ENCODE data around the gene SLC39A12. TPM values are rescaled to one million over a fixed set of nuclear protein-coding genes. Genes with fewer than 3 reads are reported as not detected.
"Not testable (repeated sequence)": the region's sequence is repeated elsewhere in the genome, so short reads cannot be mapped to it uniquely, and the experiment has no call there.

Gene SLC39A12
- total RNA-seq, result not detected in 2 replicates
- polyA plus RNA-seq (2012), result not detected

- no peak for DNase-seq (ENCODE audit: low read depth)
Measured at GRCh38 chr10:17951868-17952371, at the start of gene SLC39A12. Gene SLC39A12 (plus strand): TSS chr10:17951918. CDS start chr10:17953277, 1,359 bp downstream.

DNA sequence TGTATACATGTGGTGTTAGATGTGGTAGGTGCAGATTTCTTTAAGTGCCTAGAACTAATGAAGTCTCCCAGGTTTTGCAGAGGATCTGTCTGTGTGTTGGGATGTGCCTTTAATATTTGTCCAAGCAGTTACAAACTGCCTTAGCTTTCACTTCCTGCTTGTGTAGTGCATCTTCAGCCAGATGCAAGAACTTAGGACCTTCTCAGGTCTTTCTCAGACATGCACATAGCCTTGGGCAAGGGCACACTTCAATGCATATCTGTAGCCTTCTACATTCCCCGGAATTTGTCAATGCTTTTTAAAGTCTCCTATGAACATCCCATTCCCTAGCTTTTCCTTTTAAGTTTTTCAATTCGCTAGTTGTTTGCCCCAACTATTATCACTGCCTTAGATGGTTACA is 47.2 kb upstream of the SLC39A12 start:
- no peak for DNase-seq (ENCODE audit: low read depth)

DNA sequence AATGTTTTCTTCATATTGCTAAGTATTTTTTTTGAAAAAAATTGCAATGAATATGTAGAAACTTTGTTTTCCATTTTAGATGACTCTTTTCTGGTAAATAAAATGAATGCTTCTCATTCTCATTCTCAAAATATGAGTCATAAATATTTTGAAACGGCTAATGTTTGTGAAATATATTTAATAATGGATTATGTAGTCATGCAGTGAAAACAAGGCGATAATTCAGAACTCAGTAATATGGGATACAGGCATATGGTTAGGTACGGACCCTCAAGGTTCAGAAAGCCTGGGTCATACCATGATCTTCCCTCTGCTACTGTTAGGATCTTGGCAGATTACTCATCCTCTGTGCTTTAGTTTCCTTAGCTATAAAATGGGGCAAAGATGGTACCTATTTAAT is 46.2 kb upstream of the SLC39A12 start:
- no peak for DNase-seq (ENCODE audit: low read depth)

DNA sequence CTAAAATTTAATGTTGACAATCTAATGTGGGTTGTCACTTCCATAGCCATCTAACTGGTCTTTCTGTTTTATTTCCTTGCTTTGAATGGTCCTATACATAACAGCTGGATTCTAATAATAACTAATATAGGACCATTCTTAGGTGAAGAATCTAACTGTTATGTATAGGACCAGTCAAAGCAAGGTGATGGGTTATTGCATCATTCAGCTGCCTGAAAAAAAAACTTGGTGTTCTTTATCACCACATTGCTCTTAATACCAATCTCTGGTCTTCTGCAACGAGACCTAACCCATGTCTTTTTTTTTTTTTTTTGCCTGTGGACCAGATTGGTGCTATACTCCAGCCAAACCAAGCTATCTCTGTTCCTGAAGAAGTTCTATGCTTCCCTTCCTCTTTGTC is 45.7 kb upstream of the SLC39A12 start:
- no peak for DNase-seq (ENCODE audit: low read depth)

DNA sequence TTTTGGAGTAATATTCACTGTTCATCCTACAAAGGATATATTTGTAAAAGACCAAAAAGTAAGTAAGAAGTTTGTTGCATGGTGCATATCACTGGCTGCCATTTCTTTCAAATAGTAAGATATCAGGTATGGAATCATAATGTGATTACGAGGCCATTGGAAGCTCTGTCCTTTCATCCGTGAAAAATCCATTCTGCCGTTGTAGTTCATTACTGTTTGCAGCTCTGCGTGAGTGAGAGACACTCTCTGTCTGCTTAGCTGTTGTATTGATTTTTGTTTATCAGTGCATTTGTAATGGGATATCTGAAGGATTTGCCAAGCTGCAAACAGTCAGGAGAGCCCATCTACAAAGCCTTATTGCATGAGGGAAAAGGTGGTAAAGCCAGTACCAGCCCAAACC is 44.1 kb upstream of the SLC39A12 start:
- no peak for DNase-seq (ENCODE audit: low read depth)

- DNase-seq (ENCODE audit: low read depth), result peak; percentile 57
Measured at GRCh38 chr10:17910125-17910789, 41.5 kb upstream of the SLC39A12 start.

DNA sequence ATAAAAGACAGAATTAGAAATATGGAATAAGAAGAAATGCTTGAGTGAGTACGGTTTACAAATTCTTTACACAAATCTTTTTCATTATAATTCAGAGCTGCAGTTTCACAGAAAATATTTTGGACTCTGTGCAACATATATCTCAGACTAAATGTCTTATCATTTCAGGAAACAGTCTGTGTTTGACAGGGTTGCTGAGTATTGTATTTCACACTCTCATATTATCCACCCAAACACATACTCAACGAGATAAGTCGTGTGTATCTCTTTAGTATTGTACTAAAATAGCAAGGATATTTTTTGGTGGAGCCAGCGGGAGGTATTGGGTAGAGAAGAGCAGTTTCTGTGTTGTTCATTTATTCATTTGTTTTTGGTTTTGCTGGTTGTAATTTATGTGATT is 39.0 kb upstream of the SLC39A12 start:
- no peak for DNase-seq (ENCODE audit: low read depth)

DNA sequence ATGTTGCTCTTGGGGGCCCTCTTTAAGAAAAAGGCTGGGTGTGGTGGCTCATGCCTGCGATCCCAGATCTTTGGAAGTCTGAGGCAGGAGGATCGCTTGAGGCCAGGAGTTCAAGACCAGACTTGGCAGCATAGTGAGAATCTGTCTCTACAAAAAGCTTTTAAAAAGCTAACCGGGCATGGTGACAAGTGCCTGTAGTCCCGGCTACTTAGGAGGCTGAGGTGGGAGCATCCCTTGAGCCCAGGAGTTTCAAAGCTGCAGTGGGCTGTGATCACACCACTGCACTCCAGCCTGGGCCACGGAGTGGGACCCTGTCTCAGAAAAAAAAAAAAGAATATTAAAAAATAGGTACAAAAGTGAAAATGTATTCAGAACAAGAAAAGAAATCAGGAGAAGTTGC is 38.1 kb upstream of the SLC39A12 start:
- DNase-seq (ENCODE audit: low read depth), result no peak

- no peak for DNase-seq (ENCODE audit: low read depth)
Measured at GRCh38 chr10:17914169-17915045, 37.3 kb upstream of the SLC39A12 start.

DNA sequence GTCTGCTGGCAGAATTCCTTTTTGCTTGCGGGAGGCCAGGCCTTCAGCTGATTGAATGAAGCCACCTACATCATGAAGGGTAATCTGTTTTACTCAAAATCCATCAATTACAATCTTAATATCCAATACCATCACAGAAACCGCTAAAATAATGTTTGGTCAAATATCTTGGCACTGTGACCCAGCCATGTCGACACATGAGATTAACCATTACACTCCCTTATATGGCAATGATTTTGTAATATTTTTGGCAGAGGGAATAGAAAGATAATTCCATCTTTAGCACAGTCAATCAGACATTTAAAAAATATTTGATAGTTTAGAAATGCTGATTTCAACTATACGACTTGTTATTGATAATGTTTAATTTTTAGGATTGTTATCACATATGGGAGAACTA is 36.5 kb upstream of the SLC39A12 start:
- no peak for DNase-seq (ENCODE audit: low read depth)

DNA sequence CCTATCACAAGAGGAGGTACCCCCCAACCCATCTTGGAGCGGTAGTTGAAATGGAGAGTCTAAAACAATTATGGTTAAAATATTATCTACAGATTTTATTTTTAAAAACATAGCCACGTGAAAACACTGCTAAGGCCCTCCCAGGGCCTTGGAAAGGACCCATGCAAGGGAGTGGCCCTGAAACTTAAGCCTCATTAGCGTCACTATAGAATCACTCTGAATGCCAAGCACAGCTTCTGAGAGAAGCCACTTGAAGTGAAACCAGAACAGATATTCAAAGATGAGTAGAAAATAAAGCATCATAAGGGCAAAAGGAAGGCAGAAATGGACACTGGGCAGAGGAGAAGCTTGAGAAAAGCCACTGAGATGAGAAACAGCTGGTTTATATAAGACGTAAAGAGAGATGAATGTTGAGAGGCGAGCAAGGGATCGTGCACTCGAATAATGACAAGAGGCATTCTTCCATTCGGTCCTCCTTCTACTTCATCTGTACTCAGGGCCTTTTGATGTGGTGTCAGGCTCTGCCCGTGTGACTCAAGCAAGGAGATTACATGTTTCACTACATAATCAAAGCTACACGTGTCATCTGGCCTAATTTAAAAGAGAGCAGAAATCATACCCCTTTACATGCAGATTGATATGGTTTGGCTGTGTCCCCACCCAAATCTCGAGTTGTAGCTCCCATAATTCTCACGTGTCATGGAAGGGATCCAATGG is 33.4 kb upstream of the SLC39A12 start:
- no peak for DNase-seq (ENCODE audit: low read depth)

- no peak for DNase-seq (ENCODE audit: low read depth)
Measured at GRCh38 chr10:17921378-17921777, 30.3 kb upstream of the SLC39A12 start.

DNA sequence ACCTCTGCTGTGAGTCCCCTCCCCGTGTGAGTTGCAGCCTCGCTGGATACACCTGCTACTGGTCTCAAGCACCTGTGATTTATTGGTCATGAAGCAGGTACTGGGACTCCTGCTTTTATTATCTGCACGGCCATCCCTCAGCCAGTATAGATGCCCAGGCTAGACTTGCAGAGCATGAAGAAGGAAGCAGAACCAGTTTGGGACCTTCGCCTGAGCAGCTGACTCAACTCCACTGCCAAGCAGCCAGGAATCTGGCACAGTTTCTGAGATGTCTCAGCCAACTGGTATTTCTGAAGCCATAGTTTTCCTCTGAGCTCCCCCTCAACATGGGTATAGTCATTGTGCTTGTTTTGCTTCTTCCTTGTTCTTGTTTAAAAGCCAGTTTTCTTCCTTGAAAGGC is 28.0 kb upstream of the SLC39A12 start:
- peak; percentile 79 for DNase-seq (ENCODE audit: low read depth)

DNA sequence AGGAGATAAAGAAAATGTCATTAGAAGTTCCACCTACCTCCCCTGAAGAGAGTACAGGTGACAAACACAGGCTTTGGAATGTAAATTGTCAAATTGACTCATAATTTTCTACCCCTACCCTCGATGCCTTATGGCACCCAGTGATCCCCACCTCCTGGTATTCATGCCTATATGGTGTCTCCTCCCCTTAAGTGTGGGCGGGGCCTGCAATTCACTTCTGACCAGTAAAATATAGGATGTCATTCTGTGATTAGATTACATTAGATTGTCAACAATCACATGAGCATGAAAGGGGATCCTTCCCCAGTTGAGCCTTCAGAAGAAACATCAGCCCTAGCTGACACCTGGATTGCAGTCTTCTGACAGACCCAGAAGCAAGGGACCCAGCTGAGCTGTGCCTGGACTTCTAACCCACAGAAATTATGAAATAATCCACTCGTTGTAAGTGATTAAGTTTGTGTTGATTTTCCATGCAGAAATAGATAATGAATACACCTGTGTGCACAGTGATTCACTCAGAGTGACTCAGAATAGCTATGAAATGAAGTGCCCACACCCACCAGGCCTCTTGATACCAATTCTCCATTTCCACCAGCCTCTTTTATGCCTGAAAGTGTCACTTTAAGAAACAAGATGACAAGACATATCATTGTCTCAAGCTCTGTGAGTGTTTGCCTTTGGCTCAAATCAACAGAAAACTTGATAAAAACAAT is 8.5 kb upstream of the SLC39A12 start:
- no peak for DNase-seq (ENCODE audit: low read depth)

DNA sequence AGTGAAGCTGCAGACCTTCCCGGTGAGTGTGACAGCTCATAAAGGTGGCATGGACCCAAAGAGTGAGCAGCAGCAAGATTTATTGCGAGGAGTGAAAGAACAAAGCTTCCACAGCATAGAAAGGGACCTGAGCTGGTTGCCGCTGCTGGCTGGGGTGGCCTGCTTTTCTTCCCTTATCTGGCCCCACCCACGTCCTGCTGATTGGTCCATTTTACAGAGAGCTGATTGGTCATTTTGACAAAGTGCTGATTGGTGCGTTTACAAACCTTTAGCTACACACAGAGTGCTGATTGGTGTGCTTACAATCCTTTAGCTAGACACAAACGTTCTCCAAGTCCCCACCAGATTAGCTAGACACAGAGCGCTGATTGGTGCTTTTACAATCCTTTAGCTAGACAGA is 1.4 kb upstream of the SLC39A12 start:
- DNase-seq (ENCODE audit: low read depth), result not testable (repeated sequence)

GRCh38 chr10:17950726-17951125 is 992 bp upstream of the SLC39A12 start:
- no peak for DNase-seq (ENCODE audit: low read depth)

DNA sequence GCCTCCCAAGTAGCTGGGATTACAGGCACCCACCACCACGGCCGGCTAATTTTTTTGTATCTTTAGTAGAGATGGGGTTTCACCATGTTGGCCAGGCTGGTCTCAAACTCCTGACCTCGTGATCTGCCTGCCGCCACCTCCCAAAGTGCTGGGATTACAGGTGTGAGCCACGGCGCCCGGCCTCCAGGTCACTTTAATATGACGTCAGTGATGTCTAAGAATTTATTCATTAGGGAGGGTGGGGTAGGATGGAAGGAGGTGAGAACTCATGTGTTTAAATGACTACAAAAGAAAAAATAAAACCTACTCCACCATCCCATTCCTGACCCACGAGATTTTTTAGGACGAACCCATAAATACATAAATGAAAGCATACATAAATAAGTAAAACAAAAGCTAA is 2.7 kb downstream of the SLC39A12 start:
- DNase-seq (ENCODE audit: low read depth), result not testable (repeated sequence)

DNA sequence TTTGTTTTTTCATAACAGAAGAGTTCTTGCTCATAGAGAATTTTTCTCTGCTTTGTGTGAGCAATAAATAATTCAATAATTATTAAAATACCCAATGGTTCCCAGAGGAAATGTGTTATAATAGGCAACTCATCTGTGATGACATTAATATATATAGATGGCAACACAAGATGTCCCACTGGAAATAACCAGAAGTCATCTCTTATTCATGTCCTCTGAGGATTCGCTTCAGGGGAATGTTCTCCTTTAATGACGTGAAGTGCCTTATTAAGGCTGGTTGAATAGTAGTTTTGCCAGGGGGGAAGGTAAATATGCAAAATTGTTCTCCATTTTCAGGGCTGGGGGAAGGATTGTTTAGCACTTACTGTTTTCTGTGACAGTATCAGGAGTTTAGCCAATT is 3.1 kb downstream of the SLC39A12 start:
- peak; percentile 18 for DNase-seq (ENCODE audit: low read depth)

GRCh38 chr10:17958049-17958448 is 6.3 kb downstream of the SLC39A12 start:
- no peak for DNase-seq (ENCODE audit: low read depth)

DNA sequence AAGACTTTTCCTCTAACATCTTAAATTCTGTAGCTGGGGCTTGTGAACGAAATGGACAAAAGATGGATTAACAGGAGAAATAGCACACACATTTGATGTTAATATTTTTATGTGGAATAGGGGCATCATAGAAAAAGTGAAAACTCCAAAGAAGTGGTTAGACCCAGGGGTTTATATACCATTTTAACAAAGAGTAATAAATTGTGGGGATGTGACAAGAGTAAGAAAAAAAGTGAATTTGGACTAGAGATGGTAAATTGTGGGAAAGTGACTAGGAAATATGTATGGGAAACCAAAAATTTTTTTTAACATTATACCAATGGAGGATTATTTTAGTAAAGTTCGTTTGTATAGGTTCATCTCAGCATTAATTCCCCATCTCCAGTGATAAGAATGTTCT is 8.2 kb downstream of the SLC39A12 start:
- no peak for DNase-seq (ENCODE audit: low read depth)

Data from myocyte (in vitro differentiated cells).